Prostate gland (tissue), 2 donors: ENCODE results near the gene SINHCAF. TPM values are rescaled to one million over a fixed set of nuclear protein-coding genes. Genes with fewer than 3 reads are reported as not detected.

Experiments
- DNase-seq: peaks from one replicate; pipeline ENCODE4 v3.0.0-alpha.2; 2019; ENCODE audit warnings: low spot score
- H3K27ac ChIP-seq, 2 donors: fragments of 200-600 bp; sonication (generic); 2 replicates each; pipeline ENCODE4 v1.5.1; 2017 to 2019
- H3K27me3 ChIP-seq: fragments of 200-600 bp; sonication (generic); replicated peaks from 2 replicates; pipeline ENCODE4 v1.5.1; 2019; ENCODE audit not compliant: insufficient read depth
- H3K36me3 ChIP-seq, 2 donors: fragments of 200-600 bp; sonication (generic); 1 replicate in 1 of 2; 2 replicates in 1 of 2; pipeline versions ENCODE4 v1.5.1 to v1.8.1; 2017 to 2019
- H3K4me1 ChIP-seq: fragments of 200-600 bp; sonication (generic); replicated peaks from 2 replicates; pipeline ENCODE4 v1.5.1; 2019
- H3K4me3 ChIP-seq, 2 donors: fragments of 200-600 bp; sonication (generic); 2 replicates each; pipeline ENCODE4 v1.5.1; 2017 to 2019
- H3K9me3 ChIP-seq: fragments of 200-600 bp; sonication (generic); 2 replicates; pipeline ENCODE4 v1.5.1; 2017
- CTCF ChIP-seq, 4 experiments: fragments of 200-600 bp in 2 of 4; fragments of 450-650 bp in 2 of 4; sonication (generic) in 2 of 4; IDR thresholded peaks; 1 replicate in 3 of 4; 2 replicates in 1 of 4; pipeline ENCODE4 v1.5.1; 2016 to 2019; ENCODE audit warnings: antibody characterized with exemption in 4 of 4, mild to moderate bottlenecking in 2 of 4, moderate library complexity in 2 of 4
- POLR2A ChIP-seq: fragments of 450-650 bp; IDR thresholded peaks from one replicate; pipeline ENCODE4 v1.6.1; 2016; ENCODE audit warnings: antibody characterized with exemption, mild to moderate bottlenecking
- POLR2AphosphoS5 ChIP-seq: sonication (generic); formaldehyde crosslinking; IDR thresholded peaks from one replicate; pipeline ENCODE4 v1.6.1; 2017; ENCODE audit warnings: antibody characterized with exemption
- WGBS: methylation state at CpG from one replicate; pipeline ENCODE4 v1.1.5; 2018; 5-methylcytosine and 5-hydroxymethylcytosine counted together
- intact Hi-C: fragments of 100-400 bp; cut with DNase I; formaldehyde crosslinking; loops from one replicate; pipeline ENCODE4 v1.14.2; 2022
- total RNA-seq, 2 donors: library from RNA; depleted of rRNA; stranded (reverse); fragments of >200 nt; gene quantifications; one replicate each; pipeline ENCODE4 v1.1.0, GENCODE V29; 2016

SINHCAF gene
- total RNA-seq, 2 donors from 2014 or later, result 69.1 to 74.1 TPM

GRCh38 chr12:31301311-31301710 lies 24.6 kb downstream of the SINHCAF start:
- H3K27me3 ChIP-seq, result no peaks in the 10 kb centered on the region
- no peak for DNase-seq
- no peaks in the 10 kb centered on the region for H3K9me3 ChIP-seq
- intact Hi-C loops, result no loop called here
- no peak for TF ChIP-seq POLR2AphosphoS5
- TF ChIP-seq POLR2A, result no peak
- no peak for TF ChIP-seq CTCF (IDR thresholded peaks at IDR 0.05)
- H3K36me3 ChIP-seq, result no peaks in the 10 kb centered on the region
- no peak overlapping the region for H3K4me3 ChIP-seq
- H3K4me1 ChIP-seq, result no peaks in the 10 kb centered on the region
- WGBS, result 81% methylated on average over 2 of the region's 2 CpGs
- H3K27ac ChIP-seq, result no peak overlapping the region

GRCh38 chr12:31300783-31301182 lies 25.2 kb downstream of the SINHCAF start:
- DNase-seq, result no peak
- Histone ChIP-seq H3K36me3 (no peaks in the 10 kb centered on the region), H3K4me3 (no peak overlapping the region), H3K4me1 (no peaks in the 10 kb centered on the region), H3K9me3 (no peaks in the 10 kb centered on the region), H3K27me3 (no peaks in the 10 kb centered on the region), H3K27ac (no peak overlapping the region)
- WGBS, result 85% methylated on average over 3 of the region's 3 CpGs
- intact Hi-C loops, result no loop called here
- no peak for TF ChIP-seq POLR2AphosphoS5
- TF ChIP-seq POLR2A, result no peak
- no peak for TF ChIP-seq CTCF (IDR thresholded peaks at IDR 0.05)

- intact Hi-C loops, result no loop called here
- no peak for DNase-seq
- Histone ChIP-seq H3K36me3 (no peaks in the 10 kb centered on the region), H3K4me3 (no peak overlapping the region), H3K27me3 (no peaks in the 10 kb centered on the region), H3K27ac (no peak overlapping the region), H3K9me3 (no peaks in the 10 kb centered on the region), H3K4me1 (no peaks in the 10 kb centered on the region)
- TF ChIP-seq CTCF (IDR thresholded peaks at IDR 0.05) (no peak), POLR2AphosphoS5 (no peak), POLR2A (no peak)
- 85% methylated on average over 1 of the region's 1 CpG for WGBS
Observed at GRCh38 chr12:31300341-31300740, 25.6 kb downstream of the SINHCAF start.

GRCh38 chr12:31298922-31299321 lies 27.0 kb downstream of the SINHCAF start:
- no peak for TF ChIP-seq CTCF (IDR thresholded peaks at IDR 0.05)
- no peak for TF ChIP-seq POLR2A
- TF ChIP-seq POLR2AphosphoS5, result no peak
- no peak for DNase-seq
- Histone ChIP-seq H3K4me1 (no peaks in the 10 kb centered on the region), H3K4me3 (no peak overlapping the region), H3K9me3 (no peaks in the 10 kb centered on the region), H3K27ac (no peak overlapping the region), H3K36me3 (no peaks in the 10 kb centered on the region), H3K27me3 (no peaks in the 10 kb centered on the region)
- intact Hi-C loops, result no loop called here
- WGBS, result 49% methylated on average over 3 of the region's 3 CpGs

GRCh38 chr12:31298515-31298910 lies 27.4 kb downstream of the SINHCAF start:
- H3K36me3 ChIP-seq, result no peaks in the 10 kb centered on the region
- H3K4me1 ChIP-seq, result no peaks in the 10 kb centered on the region
- H3K27me3 ChIP-seq, result no peaks in the 10 kb centered on the region
- intact Hi-C loops, result no loop called here
- no peak overlapping the region for H3K4me3 ChIP-seq
- WGBS, result 72% methylated on average over 2 of the region's 2 CpGs
- no peak overlapping the region for H3K27ac ChIP-seq
- DNase-seq, result no peak
- H3K9me3 ChIP-seq, result no peaks in the 10 kb centered on the region
- TF ChIP-seq POLR2AphosphoS5, result no peak
- TF ChIP-seq CTCF (IDR thresholded peaks at IDR 0.05), result no peak
- no peak for TF ChIP-seq POLR2A
